Measurements from ENCODE around the gene LOC128125822.

Gene LOC128125822

GRCh38 chr6:63527658-63528514 is 44.4 kb upstream of the LOC128125822 start:
- Mint-ChIP-seq H3K27ac (peak overlapping the region; percentile 55), H3K36me3 (no peaks in the 10 kb centered on the region), H3K9me3 (no peaks in the 10 kb centered on the region), H3K27me3 (ENCODE audit: low read depth) (no peaks in the 10 kb centered on the region), H3K4me1 (peaks cover 15% of the 10 kb centered on the region), H3K4me3 (no peak overlapping the region)
- TF ChIP-seq CTCF (IDR thresholded peaks at IDR 0.05; ENCODE audit: unreplicated experiment) = no peak
- DNase-seq (ENCODE audit: low spot score in 2 of 2, unreplicated experiment in 2 of 2) = no peak

- Mint-ChIP-seq H3K4me3 (no peak overlapping the region), H3K27ac (no peak overlapping the region), H3K36me3 (no peaks in the 10 kb centered on the region), H3K27me3 (ENCODE audit: low read depth) (no peaks in the 10 kb centered on the region), H3K9me3 (no peaks in the 10 kb centered on the region), H3K4me1 (peaks cover 18% of the 10 kb centered on the region)
- DNase-seq (ENCODE audit: low spot score in 2 of 2, unreplicated experiment in 2 of 2) = no peak
- TF ChIP-seq CTCF (IDR thresholded peaks at IDR 0.05; ENCODE audit: unreplicated experiment) = no peak
Measured at GRCh38 chr6:63529498-63529897, 42.8 kb upstream of the LOC128125822 start.

- no peak for DNase-seq (ENCODE audit: low spot score in 2 of 2, unreplicated experiment in 2 of 2)
- no peaks in the 10 kb centered on the region for H3K9me3 Mint-ChIP-seq
Measured at GRCh38 chr6:63530182-63530581, 42.1 kb upstream of the LOC128125822 start.

GRCh38 chr6:63530991-63531390 is 41.3 kb upstream of the LOC128125822 start:
- TF ChIP-seq CTCF (IDR thresholded peaks at IDR 0.05; ENCODE audit: unreplicated experiment) = no peak
- Mint-ChIP-seq H3K36me3 (no peaks in the 10 kb centered on the region), H3K27me3 (ENCODE audit: low read depth) (no peaks in the 10 kb centered on the region), H3K9me3 (no peaks in the 10 kb centered on the region), H3K4me3 (no peak overlapping the region), H3K27ac (no peak overlapping the region), H3K4me1 (peaks cover 18% of the 10 kb centered on the region)
- DNase-seq (ENCODE audit: low spot score in 2 of 2, unreplicated experiment in 2 of 2) = no peak

More at GRCh38 chr6:63530182-63530581, 42.1 kb upstream of the LOC128125822 start:
- Mint-ChIP-seq H3K36me3 (no peaks in the 10 kb centered on the region), H3K4me1 (peaks cover 18% of the 10 kb centered on the region), H3K4me3 (no peak overlapping the region), H3K27ac (no peak overlapping the region), H3K27me3 (ENCODE audit: low read depth) (no peaks in the 10 kb centered on the region)
- TF ChIP-seq CTCF (IDR thresholded peaks at IDR 0.05; ENCODE audit: unreplicated experiment) = no peak

- Mint-ChIP-seq H3K9me3 (no peaks in the 10 kb centered on the region), H3K27me3 (ENCODE audit: low read depth) (no peaks in the 10 kb centered on the region), H3K36me3 (no peaks in the 10 kb centered on the region), H3K4me3 (no peak overlapping the region), H3K4me1 (peaks cover 17% of the 10 kb centered on the region), H3K27ac (no peak overlapping the region)
- no peak for DNase-seq (ENCODE audit: low spot score in 2 of 2, unreplicated experiment in 2 of 2)
- TF ChIP-seq CTCF (IDR thresholded peaks at IDR 0.05; ENCODE audit: unreplicated experiment) = no peak
Measured at GRCh38 chr6:63533026-63533425, 39.3 kb upstream of the LOC128125822 start.

Measured in mesothelial cell of epicardium (in vitro differentiated cells).